Measurements from ENCODE around the gene PRDM7. TPM values are rescaled to one million over a fixed set of nuclear protein-coding genes. Genes with fewer than 3 reads are reported as not detected.
"Not testable (repeated sequence)": the region's sequence is repeated elsewhere in the genome, so short reads cannot be mapped to it uniquely, and the experiment has no call there.

PRDM7 gene
- total and polyA plus RNA-seq, 2 donors from 2014 or later: not detected

GRCh38 chr16:90010676-90011507 is 66.2 kb downstream of the PRDM7 start:
- Histone ChIP-seq H3K4me1 (ENCODE audit: control insufficient read depth in 2 of 3, insufficient read depth in 2 of 3, low read depth in 1 of 3, low read length in 3 of 3) (no peaks in the 10 kb centered on the region), H3K4me3 (ENCODE audit: low read length in 3 of 3) (no peak overlapping the region), H3K9ac (ENCODE audit: low read length in 3 of 3) (no peak overlapping the region), H3K9me3 (ENCODE audit: control insufficient read depth in 2 of 3, insufficient read depth in 1 of 3, low read length in 3 of 3) (no peaks in the 10 kb centered on the region), H3K27ac (ENCODE audit: low read depth in 2 of 2, low read length in 2 of 2) (no peak overlapping the region), H3K36me3 (ENCODE audit: control insufficient read depth in 2 of 3, insufficient read depth in 3 of 3, low read length in 3 of 3) (no peaks in the 10 kb centered on the region), H3K27me3 (ENCODE audit: control insufficient read depth, insufficient read depth, low read length) (no peaks in the 10 kb centered on the region)
- FAIRE-seq: no peak
- intact Hi-C loops (cut with DNase I): no loop called here
- TF ChIP-seq CTCF (IDR thresholded peaks at IDR 0.05; ENCODE audit: borderline replicate concordance, extremely low read depth, insufficient read depth): no peak
- DNase-seq: no peak

DNA sequence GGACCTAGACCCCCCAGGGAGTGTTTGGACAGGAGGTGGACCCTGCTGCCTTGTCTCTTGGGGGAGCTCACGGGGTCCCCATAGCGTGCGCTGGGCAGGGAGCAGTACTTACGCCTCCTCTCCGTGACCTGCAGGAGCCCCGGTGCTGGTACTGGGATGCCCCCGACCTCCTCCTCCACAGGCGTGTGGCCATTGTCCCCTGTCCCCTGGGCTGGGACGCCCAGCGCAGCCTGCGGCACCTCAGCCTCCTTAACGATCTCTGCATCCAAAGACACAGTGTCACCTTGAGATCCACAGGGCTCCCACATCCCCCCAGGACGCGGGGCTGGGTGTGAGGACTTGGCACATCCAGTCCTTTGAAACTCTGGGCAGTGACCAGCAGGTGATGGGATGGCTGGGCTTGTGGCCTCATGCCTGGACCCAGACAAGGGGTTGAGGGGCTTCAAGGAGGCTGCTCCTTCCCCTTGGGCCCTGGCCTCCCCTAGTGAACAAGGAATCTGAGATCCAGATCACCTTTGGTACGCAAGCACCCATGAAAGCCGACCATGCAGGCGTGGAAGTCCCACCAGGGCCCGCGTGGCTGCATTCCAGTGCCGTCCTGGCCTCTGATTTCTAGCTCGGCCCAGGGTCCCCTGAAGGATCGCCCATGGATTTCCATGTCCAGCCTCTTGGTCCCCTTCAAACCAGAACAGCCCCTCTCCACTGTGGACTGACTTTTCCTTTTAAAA is 67.8 kb downstream of the PRDM7 start:
- DNase-seq: no peak
- Histone ChIP-seq H3K27ac (ENCODE audit: low read depth in 2 of 2, low read length in 2 of 2) (no peak overlapping the region), H3K9ac (ENCODE audit: low read length in 3 of 3) (no peak overlapping the region), H3K27me3 (ENCODE audit: control insufficient read depth, insufficient read depth, low read length) (no peaks in the 10 kb centered on the region), H3K9me3 (ENCODE audit: control insufficient read depth in 2 of 3, insufficient read depth in 1 of 3, low read length in 3 of 3) (no peaks in the 10 kb centered on the region), H3K4me3 (ENCODE audit: low read length in 3 of 3) (no peak overlapping the region), H3K4me1 (ENCODE audit: control insufficient read depth in 2 of 3, insufficient read depth in 2 of 3, low read depth in 1 of 3, low read length in 3 of 3) (no peaks in the 10 kb centered on the region), H3K36me3 (ENCODE audit: control insufficient read depth in 2 of 3, insufficient read depth in 3 of 3, low read length in 3 of 3) (no peaks in the 10 kb centered on the region)
- FAIRE-seq: no peak
- intact Hi-C loops (cut with DNase I): no loop called here
- no peak for TF ChIP-seq CTCF (IDR thresholded peaks at IDR 0.05; ENCODE audit: borderline replicate concordance, extremely low read depth, insufficient read depth)

DNA sequence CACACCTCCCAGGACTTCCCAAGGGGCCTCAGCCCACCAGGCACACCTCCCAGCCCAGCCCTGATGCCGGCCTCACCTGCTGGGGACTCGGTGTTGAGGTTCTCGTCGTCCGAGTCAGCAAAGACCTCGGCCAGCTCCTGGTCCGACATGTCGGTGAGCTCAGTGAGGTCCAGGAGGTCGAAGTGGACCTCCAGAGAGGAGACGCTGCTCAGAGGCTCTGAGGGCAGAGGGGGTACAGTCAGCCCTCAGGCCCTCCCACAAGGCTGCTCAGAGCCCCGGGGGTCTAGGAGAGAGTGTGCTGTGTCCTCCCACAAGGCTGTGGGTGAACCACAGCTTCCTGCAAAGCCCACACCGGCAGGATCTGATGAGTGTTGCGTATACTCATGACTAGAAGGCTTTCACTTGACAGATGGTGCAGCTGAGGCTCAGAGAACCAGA is 68.4 kb downstream of the PRDM7 start:
- Histone ChIP-seq H3K4me3 (ENCODE audit: low read length in 3 of 3) (no peak overlapping the region), H3K9me3 (ENCODE audit: control insufficient read depth in 2 of 3, insufficient read depth in 1 of 3, low read length in 3 of 3) (no peaks in the 10 kb centered on the region), H3K9ac (ENCODE audit: low read length in 3 of 3) (no peak overlapping the region), H3K4me1 (ENCODE audit: control insufficient read depth in 2 of 3, insufficient read depth in 2 of 3, low read depth in 1 of 3, low read length in 3 of 3) (no peaks in the 10 kb centered on the region), H3K27ac (ENCODE audit: low read depth in 2 of 2, low read length in 2 of 2) (no peak overlapping the region), H3K36me3 (ENCODE audit: control insufficient read depth in 2 of 3, insufficient read depth in 3 of 3, low read length in 3 of 3) (no peaks in the 10 kb centered on the region), H3K27me3 (ENCODE audit: control insufficient read depth, insufficient read depth, low read length) (no peaks in the 10 kb centered on the region)
- no peak for DNase-seq
- no peak for FAIRE-seq
- TF ChIP-seq CTCF (IDR thresholded peaks at IDR 0.05; ENCODE audit: borderline replicate concordance, extremely low read depth, insufficient read depth): no peak
- intact Hi-C loops (cut with DNase I): no loop called here

DNA sequence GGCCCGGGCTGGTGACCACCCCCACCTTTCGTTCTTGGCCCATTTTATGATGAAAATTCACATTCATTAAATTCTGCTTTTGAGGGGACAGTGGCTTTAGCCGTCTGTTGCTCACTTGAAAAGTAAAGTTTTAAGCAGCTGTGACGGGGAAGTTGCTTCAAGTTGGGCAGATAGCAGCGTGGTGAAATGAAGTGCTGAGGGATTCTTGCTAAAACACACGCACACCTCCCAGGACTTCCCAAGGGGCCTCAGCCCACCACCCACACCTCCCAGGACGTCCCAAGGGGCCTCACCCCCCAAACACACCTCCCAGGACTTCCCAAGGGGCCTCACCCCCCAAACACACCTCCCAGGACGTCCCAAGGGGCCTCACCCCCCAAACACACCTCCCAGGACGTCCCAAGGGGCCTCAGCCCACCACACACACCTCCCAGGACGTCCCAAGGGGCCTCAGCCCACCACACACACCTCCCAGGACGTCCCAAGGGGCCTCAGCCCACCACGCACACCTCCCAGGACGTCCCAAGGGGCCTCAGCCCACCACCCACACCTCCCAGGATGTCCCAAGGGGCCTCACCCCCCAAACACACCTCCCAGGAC is 69.4 kb downstream of the PRDM7 start:
- H3K9ac ChIP-seq (ENCODE audit: low read length in 3 of 3); H3K4me1 ChIP-seq (ENCODE audit: control insufficient read depth in 2 of 3, insufficient read depth in 2 of 3, low read depth in 1 of 3, low read length in 3 of 3); H3K4me3 ChIP-seq (ENCODE audit: low read length in 3 of 3); H3K27ac ChIP-seq (ENCODE audit: low read depth in 2 of 2, low read length in 2 of 2); H3K9me3 ChIP-seq (ENCODE audit: control insufficient read depth in 2 of 3, insufficient read depth in 1 of 3, low read length in 3 of 3); intact Hi-C loops (cut with DNase I); DNase-seq; FAIRE-seq; H3K36me3 ChIP-seq (ENCODE audit: control insufficient read depth in 2 of 3, insufficient read depth in 3 of 3, low read length in 3 of 3); H3K27me3 ChIP-seq (ENCODE audit: control insufficient read depth, insufficient read depth, low read length): not testable (repeated sequence)
